SK-N-MC (cell line): ENCODE data around the gene RBMS1.

ENCODE experiments used
- EZH2 ChIP-seq: fragments of 200-600 bp; sonication (generic); IDR thresholded peaks from one replicate; pipeline ENCODE4 v1.6.1; 2017; ENCODE audit warnings: antibody characterized with exemption
- FOXP2 ChIP-seq: optimal IDR thresholded peaks from 2 replicates; pipeline ENCODE3; 2011; ENCODE audit warnings: mild to moderate bottlenecking, moderate library complexity; ENCODE audit not compliant: insufficient read depth; ENCODE audit errors: extremely low read length, control extremely low read depth
- POLR2AphosphoS5 ChIP-seq: IDR thresholded peaks from 2 replicates; pipeline ENCODE4 v1.6.1; 2012; ENCODE audit warnings: mild to moderate bottlenecking, low read depth, low read length, borderline replicate concordance

DNA sequence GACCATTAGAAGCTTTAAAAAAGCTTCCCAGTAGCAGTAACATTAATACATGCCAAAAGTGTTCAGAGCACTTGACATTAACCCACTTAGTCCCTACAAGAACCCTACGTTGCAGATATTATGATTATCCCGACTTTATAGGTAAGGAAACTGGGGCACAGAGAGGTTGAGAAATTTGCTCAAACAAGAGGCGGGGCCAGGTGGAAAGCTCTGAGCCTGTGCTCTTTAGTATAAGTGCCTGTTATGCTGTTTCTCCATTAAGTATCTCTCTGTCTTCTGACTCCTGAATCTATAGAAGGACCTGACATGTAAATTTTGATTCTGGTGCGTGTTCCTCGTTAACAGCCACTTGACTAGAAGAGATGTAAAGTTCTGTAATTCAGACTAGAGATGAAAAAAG lies 139.8 kb downstream of the RBMS1 start:
- TF ChIP-seq POLR2AphosphoS5 (no peak), EZH2 (no peak), FOXP2 (no peak)
